ENCODE measurements around the gene AP2B1. TPM values are rescaled to one million over a fixed set of nuclear protein-coding genes. Genes with fewer than 3 reads are reported as not detected.
A peak's percentile ranks its signal among the peaks of the same experiment; 100 is the strongest.

AP2B1 gene
- total and polyA plus RNA-seq, 9 of the 15 experiments (the other 6 are each of a cell fraction or from before 2014, with no cell fraction given), result 60.1 to 287 (median 105) TPM

- TF ChIP-seq MGA (IDR thresholded peaks at IDR 0.05) (peak; percentile 75), MCM3 (IDR thresholded peaks at IDR 0.05) (no peak), WHSC1 (IDR thresholded peaks at IDR 0.05; ENCODE audit: low read length) (no peak), NELFE (IDR thresholded peaks at IDR 0.05; ENCODE audit: insufficient read depth, insufficient read length) (no peak), NFATC3 (IDR thresholded peaks at IDR 0.05) (no peak), BRD9 (IDR thresholded peaks at IDR 0.05; ENCODE audit: low read depth, partially characterized antibody) (peak; percentile 71), BMI1 (IDR thresholded peaks at IDR 0.05; ENCODE audit: low read length) (no peak), SFPQ (IDR thresholded peaks at IDR 0.05; ENCODE audit: low read depth, low read length) (no peak), MTF1 (CRISPR knock-in tag; IDR thresholded peaks at IDR 0.05; ENCODE audit: borderline replicate concordance) (no peak), NFYB (IDR thresholded peaks at IDR 0.05; ENCODE audit: extremely low read depth, insufficient read length) (no peak), NFE2 (IDR thresholded peaks at IDR 0.05; ENCODE audit: low read depth) (0 out of 2 replicates have a peak, but pooled peaks have one; percentile 15), KLF1 (tag; IDR thresholded peaks at IDR 0.05) (peak; percentile 89), ZNF124 (CRISPR knock-in tag; IDR thresholded peaks at IDR 0.05) (no peak)
These were observed at the start of gene AP2B1 (continued) for GRCh38 chr17:35587074-35587961.

All from K562 (cell line).